ENCODE measurements around the gene SLC8A3. TPM values are rescaled to one million over a fixed set of nuclear protein-coding genes. Genes with fewer than 3 reads are reported as not detected.

Gene SLC8A3
- total RNA-seq, 1 donor from 2014 or later: 0.24 TPM

DNA sequence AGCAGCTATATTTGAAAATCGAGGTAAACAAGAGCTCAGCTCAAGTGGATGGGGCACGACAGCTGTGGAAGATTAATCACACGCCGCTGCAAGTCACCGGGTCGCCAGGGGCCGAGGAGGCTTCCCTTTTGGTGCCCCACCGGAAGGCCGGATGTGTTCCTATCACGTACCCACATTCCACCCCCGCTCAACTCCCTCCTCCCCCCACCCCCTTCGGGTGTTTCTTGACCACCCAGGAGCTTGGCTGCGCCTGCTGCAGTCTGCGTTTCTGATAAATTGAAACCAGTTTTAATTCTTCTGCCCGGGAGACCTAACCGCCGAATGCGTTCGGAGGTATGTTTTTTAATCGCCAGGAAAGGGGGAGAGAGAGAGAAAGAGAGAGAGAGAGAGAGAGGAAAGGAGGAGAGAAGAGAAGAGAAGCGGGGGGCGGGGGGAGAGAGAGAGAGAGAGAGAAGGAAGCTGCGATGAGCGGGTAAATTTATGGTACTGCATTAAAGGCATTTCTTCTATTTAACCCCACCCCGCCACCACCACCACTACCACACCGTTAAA is 1.8 kb downstream of the SLC8A3 start:
- H3K27ac ChIP-seq: no peak overlapping the region
- Mint-ChIP-seq H3K4me1 (peaks cover 22% of the 10 kb centered on the region), H3K27ac (no peak overlapping the region), H3K36me3 (no peaks in the 10 kb centered on the region), H3K4me3 (peak overlapping the region; percentile 94), H3K27me3 (ENCODE audit: insufficient read depth, low read depth) (peaks cover 20% of the 10 kb centered on the region), H3K9me3 (no peaks in the 10 kb centered on the region)
- peak overlapping the region; percentile 76 for H3K4me3 ChIP-seq
- no peaks in the 10 kb centered on the region for H3K79me2 ChIP-seq (ENCODE audit: low read depth)
- H3K9me3 ChIP-seq (ENCODE audit: low read depth): no peaks in the 10 kb centered on the region
- no peaks in the 10 kb centered on the region for H4K20me1 ChIP-seq (ENCODE audit: low read depth)
- H3K36me3 ChIP-seq: no peaks in the 10 kb centered on the region
- H3F3A ChIP-seq (ENCODE audit: low read depth): peaks cover 16% of the 10 kb centered on the region
- TF ChIP-seq, protein P1, sequence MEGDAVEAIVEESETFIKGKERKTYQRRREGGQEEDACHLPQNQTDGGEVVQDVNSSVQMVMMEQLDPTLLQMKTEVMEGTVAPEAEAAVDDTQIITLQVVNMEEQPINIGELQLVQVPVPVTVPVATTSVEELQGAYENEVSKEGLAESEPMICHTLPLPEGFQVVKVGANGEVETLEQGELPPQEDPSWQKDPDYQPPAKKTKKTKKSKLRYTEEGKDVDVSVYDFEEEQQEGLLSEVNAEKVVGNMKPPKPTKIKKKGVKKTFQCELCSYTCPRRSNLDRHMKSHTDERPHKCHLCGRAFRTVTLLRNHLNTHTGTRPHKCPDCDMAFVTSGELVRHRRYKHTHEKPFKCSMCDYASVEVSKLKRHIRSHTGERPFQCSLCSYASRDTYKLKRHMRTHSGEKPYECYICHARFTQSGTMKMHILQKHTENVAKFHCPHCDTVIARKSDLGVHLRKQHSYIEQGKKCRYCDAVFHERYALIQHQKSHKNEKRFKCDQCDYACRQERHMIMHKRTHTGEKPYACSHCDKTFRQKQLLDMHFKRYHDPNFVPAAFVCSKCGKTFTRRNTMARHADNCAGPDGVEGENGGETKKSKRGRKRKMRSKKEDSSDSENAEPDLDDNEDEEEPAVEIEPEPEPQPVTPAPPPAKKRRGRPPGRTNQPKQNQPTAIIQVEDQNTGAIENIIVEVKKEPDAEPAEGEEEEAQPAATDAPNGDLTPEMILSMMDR (IDR thresholded peaks at IDR 0.05): no peak
- TF ChIP-seq EZH2 (IDR thresholded peaks at IDR 0.05) (no peak), EZH2phosphoT487 (IDR thresholded peaks at IDR 0.05) (no peak)
- peaks cover 88% of the 10 kb centered on the region for H3K27me3 ChIP-seq
- peak; percentile 49 for DNase-seq (ENCODE audit: low spot score)
- H2AFZ ChIP-seq (replicated peaks): peak overlapping the region; percentile 87
- H3K4me2 ChIP-seq: peak overlapping the region; percentile 100
- no peak overlapping the region for H3K9ac ChIP-seq
- H3K4me1 ChIP-seq: peaks cover 22% of the 10 kb centered on the region

DNA sequence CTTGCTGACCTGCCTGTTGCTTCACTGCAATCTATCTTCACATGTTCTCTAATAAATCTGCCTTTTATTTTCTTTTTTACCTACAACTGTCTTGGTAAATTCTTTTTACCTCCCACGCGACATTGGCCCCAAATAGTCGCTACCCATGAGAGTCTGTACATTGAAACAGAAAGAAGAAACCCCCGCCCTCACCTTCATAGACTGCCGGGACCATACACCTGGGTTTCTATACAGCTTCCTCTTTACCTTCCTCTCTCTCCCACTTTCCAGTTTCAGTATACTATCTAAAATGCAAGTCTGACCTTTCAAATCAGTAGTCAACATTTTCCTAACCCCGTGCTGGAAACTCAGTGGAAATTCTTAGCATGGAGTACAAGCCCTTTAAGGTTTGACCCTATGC is 4.8 kb downstream of the SLC8A3 start:
- Mint-ChIP-seq H3K36me3 (no peaks in the 10 kb centered on the region), H3K4me3 (no peak overlapping the region), H3K4me1 (peaks cover 21% of the 10 kb centered on the region), H3K9me3 (no peaks in the 10 kb centered on the region), H3K27ac (no peak overlapping the region), H3K27me3 (ENCODE audit: insufficient read depth, low read depth) (peaks cover 13% of the 10 kb centered on the region)
- Histone ChIP-seq H3K4me1 (peaks cover 10% of the 10 kb centered on the region), H3K9me3 (ENCODE audit: low read depth) (no peaks in the 10 kb centered on the region), H4K20me1 (ENCODE audit: low read depth) (no peaks in the 10 kb centered on the region), H2AFZ (replicated peaks) (no peak overlapping the region), H3K36me3 (no peaks in the 10 kb centered on the region), H3K27ac (no peak overlapping the region), H3K9ac (no peak overlapping the region), H3K4me2 (no peak overlapping the region), H3K79me2 (ENCODE audit: low read depth) (no peaks in the 10 kb centered on the region), H3K4me3 (no peak overlapping the region), H3F3A (ENCODE audit: low read depth) (no peaks in the 10 kb centered on the region), H3K27me3 (peaks cover 65% of the 10 kb centered on the region)
- no peak for DNase-seq (ENCODE audit: low spot score)
- no peak for TF ChIP-seq EZH2 (IDR thresholded peaks at IDR 0.05)
- TF ChIP-seq, protein P1 (IDR thresholded peaks at IDR 0.05): no peak
- no peak for TF ChIP-seq EZH2phosphoT487 (IDR thresholded peaks at IDR 0.05)

DNA sequence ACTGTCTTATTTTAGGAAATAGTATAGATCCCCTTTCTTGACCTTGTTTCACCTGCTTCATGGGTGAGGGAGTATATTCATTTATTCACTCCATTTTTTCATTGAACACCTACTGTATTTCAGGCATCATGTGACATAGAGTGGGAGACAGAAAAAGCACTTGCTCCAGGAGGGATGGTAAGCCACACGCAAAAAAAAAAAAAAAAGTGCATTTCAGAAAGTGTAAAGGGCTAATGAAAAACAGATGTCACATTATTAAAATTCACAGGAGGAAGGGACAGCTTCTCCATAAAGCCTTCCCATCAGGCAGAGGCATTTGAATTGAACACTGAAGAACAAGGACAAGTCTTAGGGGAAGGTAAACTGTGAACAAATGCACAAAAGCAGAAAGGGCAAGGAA is 7.5 kb downstream of the SLC8A3 start:
- TF ChIP-seq EZH2phosphoT487 (IDR thresholded peaks at IDR 0.05) (no peak), EZH2 (IDR thresholded peaks at IDR 0.05) (no peak)
- TF ChIP-seq, protein P1 (IDR thresholded peaks at IDR 0.05): no peak
- no peak overlapping the region for H3K27ac Mint-ChIP-seq
- Histone ChIP-seq H3F3A (ENCODE audit: low read depth) (no peaks in the 10 kb centered on the region), H3K4me1 (peaks cover 10% of the 10 kb centered on the region), H3K4me2 (no peak overlapping the region), H4K20me1 (ENCODE audit: low read depth) (no peaks in the 10 kb centered on the region), H3K9me3 (ENCODE audit: low read depth) (no peaks in the 10 kb centered on the region), H3K4me3 (no peak overlapping the region), H3K27ac (no peak overlapping the region), H3K79me2 (ENCODE audit: low read depth) (no peaks in the 10 kb centered on the region), H3K9ac (no peak overlapping the region), H2AFZ (replicated peaks) (no peak overlapping the region), H3K36me3 (no peaks in the 10 kb centered on the region), H3K27me3 (peaks cover 38% of the 10 kb centered on the region)
- H3K27me3 Mint-ChIP-seq (ENCODE audit: insufficient read depth, low read depth): peaks cover 5% of the 10 kb centered on the region
- DNase-seq (ENCODE audit: low spot score): no peak
- H3K4me3 Mint-ChIP-seq: no peak overlapping the region
- no peaks in the 10 kb centered on the region for H3K36me3 Mint-ChIP-seq
- H3K9me3 Mint-ChIP-seq: no peaks in the 10 kb centered on the region
- H3K4me1 Mint-ChIP-seq: peaks cover 13% of the 10 kb centered on the region

Data from neural progenitor cell (in vitro differentiated cells).